ENCODE measurements around the gene PTGR2.
"Not testable (repeated sequence)": the region's sequence is repeated elsewhere in the genome, so short reads cannot be mapped to it uniquely, and the experiment has no call there.

Gene PTGR2

DNA sequence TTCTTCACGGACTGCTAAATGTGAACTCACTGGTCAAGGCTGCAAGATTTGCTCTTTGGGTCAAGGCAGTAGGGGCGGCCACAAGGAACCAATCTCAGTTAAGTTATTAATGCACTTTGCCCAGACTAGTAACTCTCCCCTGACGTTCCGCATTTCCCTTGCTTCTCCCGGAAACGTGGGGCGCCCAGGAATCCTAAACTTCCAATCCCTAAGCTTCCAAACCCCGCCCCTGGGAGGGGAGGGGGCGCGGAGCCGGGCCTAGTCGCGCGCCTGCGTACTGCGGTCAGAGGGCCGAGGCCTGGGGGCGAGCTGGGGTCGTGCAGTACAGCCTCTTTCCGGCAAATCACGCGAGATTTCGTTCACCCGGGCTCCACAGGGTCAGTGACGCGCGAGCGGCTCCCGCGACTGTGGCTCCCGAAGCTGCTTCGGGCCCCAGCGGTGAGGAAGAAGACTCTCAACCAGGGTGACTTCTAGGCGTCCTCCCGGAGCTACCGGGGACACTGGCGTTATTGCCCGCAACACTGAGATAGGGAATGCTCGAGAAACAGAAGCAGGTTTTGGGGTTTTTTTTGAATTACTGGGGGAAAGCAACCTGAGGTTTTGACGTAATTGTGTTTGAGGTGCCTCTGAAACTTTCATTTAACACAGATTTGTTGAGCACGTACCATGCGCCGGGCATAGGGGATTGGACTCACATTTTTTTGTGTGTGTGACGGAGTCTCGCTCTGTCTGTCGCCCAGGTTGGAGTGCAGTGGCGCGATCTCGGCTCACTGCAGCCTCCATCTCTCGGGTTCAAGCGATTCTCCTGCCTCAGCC lies at the start of gene PTGR2:
Gene PTGR2, plus strand, starts transcription at position 265 of the 816 bp plus-strand sequence. CDS start 7,032 bp downstream, outside the sequence.
- DNase-seq = peak; percentile 81

DNA sequence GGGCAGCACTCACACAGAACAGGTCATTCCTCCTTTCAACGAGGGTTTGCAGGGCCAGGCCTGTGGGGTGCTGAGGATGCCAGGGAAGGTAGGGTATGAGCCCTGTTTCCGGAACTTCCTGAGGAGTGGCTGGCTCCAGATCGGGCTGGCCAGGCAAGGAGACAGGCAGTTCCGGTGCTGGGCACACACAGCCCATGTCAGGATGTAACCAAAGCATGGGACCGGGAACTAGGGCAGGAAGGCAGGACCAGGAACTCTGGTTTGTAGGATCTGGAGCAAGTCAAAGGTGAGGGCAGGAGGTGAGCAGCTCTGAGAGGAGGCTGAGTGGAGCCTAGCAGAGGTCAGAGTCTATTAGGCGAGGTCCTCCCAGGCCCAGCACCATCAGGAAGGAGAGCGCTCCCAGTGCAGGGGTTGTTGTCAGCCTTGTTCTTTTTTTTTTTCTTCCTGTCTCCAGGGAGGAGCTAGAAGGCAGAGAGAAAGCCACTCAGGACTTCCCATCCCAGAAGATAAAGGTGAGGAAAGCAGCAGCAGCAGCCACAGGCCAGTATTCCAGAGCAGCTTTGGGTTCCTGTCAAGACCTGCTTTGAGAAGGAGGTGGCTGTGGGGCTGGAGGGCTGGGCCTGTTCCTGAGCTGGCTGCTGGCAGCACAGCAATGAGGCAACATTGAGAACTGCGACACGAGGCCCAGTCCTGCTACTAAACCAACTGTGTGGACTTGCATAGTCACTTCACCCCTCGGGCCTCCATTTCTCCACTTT lies 49.0 kb upstream of the PTGR2 start:
- no peak for DNase-seq

DNA sequence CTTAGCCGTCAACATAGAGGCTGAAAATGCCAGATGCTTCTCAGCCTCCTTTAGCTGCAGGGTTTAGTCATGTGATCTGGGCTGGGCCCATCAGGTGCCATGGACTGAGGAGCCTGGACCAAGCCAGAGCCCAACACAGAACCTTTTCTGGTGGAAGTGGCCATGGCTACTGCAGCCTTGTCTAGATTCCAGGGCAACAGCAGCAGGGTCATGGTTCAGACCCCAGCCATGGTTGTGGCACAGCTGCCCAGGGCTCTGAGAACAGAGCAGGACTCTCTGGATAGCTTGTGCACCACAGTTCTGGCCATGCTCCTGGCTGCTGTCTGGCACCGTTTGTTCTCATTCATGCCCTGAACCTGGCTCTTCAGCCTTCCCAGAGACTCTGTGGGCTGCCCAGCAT lies 47.0 kb upstream of the PTGR2 start:
- no peak for DNase-seq

DNA sequence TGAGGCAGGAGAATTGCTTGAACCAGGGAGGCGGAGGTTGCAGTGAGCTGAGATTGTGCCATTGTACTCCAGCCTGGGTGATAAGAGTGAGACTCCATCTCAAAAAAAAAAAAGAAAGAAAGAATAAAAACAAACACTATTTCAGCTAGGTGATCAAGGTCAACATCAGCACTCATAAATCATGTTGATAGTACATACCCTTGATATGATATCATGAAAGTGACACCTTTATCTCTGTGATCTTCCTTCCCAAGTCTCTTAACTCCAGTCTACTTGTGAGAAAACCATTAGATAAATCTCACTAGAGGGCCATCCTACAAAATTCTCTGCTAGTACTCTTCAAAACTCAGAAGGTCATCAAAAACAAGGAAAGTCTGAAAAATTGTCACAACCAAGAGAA lies 44.2 kb upstream of the PTGR2 start:
- DNase-seq = no peak

DNA sequence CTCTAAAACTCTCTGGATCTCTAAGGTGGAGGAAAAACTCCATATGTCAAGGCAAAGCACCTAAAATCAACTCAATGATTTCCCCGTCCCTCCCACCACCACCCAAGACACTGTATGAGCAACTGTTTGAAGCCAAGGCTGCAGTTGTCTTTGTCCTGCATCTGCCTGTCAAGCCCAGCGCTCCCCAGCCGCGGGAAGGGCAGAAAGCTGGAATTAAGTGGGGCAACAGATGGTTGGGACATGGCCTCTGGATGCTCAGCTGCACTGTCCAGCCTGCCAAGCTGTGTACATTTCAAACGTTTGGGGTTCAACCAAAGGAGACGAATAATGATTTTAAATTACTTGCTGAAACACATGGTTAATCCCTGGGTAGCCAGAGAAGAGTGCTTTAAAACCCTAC lies 42.2 kb upstream of the PTGR2 start:
- no peak for DNase-seq

DNA sequence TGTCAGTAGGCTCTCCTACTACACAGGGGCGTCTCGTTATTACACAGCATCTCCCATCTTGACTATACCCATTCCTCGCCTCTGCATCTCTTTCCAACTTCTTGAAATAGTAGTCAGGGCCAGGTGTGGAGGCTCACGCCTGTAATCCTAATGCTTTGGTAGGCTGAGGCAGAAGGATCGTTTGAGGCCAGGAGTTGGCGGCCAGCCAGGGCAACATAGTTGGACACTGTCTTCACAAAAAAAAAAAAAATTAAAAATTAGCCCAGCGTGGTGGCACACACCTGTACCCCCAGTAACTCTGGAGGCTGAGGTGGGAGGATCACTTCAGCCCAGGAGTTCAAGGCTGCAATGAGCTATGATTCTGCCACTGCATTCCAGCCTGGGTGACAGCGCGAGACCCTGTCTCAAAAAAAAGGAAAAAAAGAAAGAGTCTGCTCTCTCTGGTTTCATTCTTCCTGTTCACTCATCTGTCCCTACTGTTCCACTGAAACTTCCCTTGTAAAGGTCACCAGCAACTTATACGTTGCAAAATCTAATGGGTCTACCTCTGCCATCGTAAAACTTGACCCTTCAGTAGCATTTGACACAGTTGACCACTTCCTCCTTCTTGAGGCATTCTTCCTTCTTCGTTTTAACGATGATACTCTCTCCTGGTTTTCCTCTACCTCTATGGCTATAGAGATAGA lies 41.0 kb upstream of the PTGR2 start:
- DNase-seq = no peak

DNA sequence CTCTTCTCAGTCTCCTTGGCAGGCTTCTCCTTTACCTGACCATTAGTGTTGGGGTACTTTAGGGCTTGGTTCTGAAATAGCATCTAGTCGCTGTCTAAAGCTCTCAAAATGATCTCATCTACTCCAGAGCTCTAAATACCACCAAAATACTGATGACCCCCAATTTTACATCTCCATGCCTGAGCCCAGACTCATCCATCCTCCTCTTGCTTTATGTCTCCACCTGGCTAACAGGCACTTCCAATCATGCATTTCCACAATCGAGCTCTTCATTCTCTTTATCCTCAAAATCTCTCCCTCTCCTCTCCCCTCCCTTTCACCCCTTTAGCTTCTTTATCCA lies 40.5 kb upstream of the PTGR2 start:
- no peak for DNase-seq

DNA sequence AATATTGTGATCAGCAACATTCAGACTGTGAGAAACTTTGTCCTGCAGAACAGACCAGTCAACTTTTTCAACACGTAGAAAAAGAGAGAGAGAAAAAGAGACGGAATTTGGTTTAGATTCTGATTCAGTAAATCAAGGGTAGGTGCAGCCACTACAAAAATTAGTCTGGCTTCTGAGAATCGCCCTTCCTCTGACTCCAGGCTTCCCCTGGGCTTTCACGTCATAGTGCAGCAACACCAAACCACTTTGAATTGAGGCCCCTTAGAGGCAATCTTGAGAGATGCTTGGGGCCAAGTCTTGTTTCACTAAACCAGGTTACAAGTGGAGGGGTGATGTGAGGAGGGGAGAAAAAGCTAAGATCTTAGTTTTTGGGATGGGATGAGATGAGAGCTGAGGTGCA lies 37.5 kb upstream of the PTGR2 start:
- no peak for DNase-seq

DNA sequence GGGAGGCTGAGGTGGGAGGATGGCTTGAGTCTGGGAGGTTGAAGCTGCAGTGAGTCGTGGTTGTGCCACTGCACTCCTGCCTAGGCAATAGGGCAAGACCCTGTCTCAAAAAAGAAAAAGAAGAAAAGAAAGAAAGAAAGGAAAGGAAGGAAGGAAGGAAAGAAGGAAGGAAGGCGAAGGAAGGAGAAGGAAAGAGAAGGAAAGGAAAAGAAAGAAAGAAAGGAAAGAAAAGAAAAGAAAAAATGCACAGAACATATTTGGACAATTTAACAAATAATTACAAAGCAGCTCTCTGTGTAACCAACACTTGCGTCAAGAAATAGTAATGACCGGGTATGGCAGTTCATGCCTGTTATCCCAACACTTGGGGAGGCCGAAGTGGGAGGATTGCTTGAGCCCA lies 35.8 kb upstream of the PTGR2 start:
- DNase-seq = no peak

DNA sequence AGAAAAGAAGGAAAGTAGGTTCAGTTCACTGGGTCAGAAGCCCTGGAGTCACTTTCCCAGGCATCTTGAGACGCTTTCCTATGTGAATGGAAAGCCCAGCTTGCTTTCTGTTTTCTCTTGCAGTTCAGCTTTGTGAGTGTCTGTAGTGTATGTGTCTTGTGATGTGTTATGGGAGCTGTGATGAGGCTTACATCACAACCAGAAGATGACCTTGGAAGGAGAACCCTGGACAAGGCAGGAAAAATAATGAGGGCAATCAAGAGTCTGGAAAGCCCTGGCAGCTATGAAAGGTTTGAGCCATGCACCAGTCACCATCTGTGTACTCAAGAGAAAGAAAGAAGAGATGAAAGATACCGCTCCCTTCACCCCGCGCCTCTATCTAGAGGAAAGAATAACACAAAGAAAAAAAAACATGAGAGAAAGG lies 35.2 kb upstream of the PTGR2 start:
- DNase-seq = no peak

DNA sequence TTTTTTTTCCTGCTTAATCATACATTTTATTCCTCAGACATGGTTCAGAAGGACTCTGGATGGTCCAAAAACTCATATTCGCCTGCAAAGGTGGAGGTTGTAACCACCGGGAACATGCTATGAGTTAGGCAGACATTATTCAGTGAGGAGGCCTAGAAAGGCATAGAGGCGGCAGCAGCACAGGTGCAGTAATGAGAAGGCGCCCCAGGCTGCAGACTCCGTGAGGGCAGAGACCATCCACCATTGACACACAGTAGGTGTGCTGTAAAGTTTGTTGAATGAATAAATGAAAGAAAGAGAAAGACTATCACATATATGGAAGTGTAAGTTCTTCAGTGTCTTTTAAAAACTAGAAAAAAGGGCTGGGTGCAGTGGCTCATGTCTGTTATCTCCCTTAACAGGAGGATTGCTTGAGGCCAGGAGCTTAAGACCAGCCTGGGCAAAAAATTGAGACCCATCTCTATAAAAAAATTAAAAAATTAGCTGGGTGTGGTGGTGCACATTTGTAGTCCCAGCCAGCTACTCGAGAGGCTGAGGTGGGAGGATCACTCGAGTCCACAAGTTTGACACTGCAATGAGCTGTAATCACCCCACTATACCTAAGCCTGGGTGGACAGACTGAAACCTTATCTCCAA lies 34.5 kb upstream of the PTGR2 start:
- DNase-seq = no peak

DNA sequence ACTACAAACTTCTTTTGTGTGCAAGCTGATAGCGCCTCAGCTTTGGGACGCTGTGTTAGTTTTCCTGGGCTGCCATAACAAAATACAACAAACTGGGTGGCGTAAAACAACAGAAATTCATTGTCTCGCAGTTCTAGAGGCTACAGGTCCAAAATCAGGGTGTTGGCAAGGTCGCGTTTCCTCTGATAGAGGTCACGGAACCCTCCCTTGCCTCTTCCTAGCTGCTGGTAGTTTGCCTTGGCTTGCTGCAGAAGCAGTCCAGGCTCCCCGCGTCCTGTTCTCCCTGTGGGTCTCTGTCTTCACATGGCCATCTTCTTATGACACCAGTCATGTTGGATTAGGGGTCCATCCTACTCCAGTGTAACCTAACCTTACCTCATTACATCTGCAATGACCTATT lies 32.8 kb upstream of the PTGR2 start:
- DNase-seq = no peak

DNA sequence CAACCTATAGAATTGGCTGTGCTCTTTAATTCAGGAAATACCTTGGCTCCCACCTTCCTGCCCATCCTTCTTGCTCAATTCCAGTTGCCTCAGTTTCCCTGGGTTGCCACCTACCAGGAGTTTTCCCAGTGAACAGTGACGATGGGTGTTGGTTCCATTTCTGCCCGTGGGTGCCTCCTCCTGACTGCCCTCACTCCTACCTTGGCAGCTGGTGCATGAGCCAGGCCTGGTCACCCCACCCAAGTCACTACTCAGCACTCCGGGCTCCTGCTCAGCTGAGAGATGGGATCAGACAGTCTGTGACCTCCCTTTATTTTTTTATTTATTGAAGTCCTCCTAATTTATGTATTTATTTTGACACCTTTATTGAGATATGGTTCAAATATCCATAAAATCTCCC lies 31.0 kb upstream of the PTGR2 start:
- no peak for DNase-seq

DNA sequence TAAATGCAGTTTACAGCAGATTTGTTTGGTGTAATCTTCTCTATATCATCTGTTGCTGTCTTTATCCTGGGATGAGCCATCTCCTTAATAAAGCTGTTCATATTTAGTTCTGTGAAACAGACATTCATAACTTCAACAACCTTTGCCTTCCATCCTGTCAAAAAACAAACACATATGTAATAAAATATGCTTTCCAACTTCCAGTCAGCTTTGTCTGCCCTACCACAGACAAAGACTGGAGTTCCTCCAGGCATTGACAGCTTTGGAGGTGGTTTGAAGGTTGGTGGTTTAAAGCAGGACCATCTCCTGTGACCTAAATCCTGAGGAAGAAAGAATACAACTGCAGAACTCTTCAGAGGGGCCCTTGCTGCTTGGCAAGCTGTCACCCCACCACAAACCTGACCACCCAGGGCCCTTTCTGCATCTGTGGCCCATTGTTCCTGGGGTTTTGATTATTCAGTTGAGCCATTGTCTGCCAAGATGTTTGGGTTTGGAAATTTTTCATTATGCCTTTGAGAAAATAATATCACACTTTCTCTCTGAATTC lies 28.2 kb upstream of the PTGR2 start:
- DNase-seq = no peak

DNA sequence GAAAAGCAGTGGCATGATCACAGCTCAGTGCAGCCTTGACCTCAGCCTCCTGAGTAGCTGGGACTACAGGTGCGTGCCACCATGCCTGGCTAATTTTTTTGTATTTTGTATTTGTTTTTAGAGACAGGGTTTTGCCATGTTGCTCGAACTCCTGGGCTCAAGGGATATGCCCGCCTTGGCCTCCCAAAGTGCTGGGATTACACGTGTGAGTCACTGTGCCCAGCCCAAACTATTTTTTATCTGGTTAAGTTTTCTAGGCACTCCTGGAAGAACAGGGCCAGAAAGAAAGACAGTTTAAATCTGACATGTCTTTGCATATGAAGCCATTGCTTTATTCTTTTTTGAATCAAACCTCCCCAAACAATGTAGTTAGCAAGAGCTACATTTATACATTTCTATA lies 27.5 kb upstream of the PTGR2 start:
- no peak for DNase-seq

DNA sequence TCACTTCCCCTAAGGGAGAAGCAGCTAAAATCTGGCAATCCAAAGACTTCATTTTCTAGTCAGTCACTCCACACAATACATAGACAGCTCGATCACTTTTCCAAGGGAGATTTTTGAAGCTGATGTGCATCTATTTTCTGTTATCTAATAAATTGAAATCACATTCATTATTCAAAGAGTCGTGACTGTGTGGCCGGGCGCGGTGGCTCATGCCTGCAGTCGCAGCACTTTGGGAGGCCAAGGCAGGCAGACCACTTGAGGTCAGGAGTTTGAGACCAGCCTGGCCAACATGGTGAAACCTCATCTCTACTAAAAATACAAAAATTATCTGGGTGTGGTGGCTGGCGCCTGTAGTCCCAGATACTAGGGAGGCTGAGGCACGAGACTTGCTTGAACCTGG lies 27.1 kb upstream of the PTGR2 start:
- no peak for DNase-seq

DNA sequence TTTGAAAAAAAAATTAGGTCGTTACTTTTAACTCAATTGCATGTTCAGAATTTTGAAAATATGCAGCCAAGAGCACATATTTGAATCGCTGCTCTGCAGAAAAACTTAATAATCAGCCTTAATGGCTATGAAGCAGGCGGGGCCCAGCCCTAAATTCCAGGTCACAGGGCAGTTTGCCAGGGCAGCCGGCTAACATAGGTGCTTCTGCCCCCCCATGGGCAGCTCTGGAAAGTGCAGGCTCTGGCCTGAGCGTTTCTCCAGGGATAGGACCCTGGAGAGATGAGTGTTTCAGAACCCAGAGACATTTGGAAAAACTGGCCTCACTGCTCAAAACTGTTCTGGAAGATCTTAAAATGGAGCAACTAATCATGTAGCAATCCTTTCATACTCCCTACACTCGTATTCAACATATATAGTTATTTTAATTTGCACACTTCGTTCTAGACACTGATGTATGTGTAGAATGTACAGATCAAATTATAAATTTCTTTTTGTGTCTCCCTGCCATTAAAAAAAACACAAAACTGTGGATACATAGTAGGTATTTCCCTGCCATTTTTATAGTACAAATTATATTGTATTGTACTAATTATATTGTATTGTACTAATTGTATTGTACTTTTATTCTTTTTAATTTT lies 26.0 kb upstream of the PTGR2 start:
- peak; percentile 55 for DNase-seq

DNA sequence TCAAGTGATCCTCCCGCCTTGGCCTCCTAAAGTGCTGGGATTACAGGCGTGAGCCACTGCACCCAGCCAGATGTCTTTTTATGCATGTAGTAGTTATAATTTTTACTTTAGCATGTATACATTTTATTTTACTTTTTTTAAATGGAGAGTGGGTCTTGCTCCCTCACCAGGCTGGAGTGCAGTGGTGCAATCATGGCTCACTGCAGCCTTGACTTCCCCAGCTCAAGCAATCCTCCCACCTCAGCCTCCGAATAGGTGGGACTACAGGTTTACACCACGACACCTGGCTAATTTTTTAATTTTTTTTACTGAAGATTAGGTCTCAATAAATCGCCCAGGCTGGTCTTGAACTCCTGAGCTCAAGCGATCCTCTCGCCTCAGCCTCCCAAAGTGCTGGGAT lies 24.4 kb upstream of the PTGR2 start:
- not testable (repeated sequence) for DNase-seq

DNA sequence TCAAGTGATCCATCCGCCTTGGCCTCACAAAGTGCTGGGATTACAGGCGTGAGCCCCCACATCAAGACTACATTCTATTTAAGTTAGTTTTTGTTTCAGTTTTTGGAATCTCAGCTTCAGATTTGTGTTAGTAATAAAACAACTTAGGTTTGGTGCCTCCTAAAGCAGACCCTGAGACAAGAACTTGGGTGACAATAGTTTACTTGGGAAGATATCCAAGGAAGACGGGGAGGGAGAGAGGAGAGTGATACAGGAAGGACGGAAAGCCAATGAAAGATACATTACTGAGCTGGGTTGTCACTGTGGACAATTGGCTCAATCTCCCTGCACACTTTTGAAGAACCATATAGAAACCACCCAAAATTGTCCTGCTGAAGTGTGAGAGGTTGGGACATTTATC lies 22.6 kb upstream of the PTGR2 start:
- DNase-seq = no peak

DNA sequence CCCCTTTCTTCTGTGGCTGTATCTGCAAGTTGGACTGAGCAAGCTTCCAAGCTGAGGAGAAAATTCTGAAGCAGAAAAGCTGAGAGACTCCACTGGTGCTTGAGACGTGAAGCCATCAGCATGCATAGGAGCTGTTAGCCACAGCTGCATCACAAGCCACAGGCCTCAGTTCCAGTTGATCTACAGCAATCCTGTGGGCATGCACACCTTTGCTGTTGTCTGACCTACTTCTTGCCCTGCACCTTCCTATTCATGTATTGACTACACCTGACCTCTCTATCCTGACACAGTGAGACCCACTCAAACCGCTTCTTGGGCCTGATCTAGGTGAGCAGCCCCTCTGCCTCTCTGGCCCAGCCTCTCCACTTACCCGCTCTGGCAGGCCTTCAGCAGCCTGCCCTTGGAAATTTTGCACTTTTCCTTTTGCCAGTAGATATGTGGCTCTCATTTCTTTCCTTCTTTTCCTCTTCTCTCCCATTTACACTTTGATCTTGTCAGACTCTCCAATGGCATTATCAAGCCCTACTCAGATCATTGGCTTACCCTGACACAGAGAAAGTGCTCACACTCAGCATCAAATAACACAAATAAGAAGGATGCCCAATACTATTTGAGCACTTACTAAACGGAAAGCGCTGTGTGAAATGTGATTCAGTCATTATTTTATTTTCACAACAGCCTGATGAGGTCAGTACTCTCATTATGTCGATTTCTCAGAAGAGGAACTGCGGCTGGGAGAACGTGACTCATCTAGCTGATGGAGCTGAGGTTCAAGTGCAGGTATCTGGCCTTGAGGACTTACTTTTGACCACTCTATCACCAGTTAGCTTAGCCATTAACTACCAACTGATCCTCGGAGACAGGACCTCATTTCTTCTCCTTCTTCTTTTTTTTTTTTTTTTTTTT lies 21.9 kb upstream of the PTGR2 start:
- DNase-seq = no peak

DNA sequence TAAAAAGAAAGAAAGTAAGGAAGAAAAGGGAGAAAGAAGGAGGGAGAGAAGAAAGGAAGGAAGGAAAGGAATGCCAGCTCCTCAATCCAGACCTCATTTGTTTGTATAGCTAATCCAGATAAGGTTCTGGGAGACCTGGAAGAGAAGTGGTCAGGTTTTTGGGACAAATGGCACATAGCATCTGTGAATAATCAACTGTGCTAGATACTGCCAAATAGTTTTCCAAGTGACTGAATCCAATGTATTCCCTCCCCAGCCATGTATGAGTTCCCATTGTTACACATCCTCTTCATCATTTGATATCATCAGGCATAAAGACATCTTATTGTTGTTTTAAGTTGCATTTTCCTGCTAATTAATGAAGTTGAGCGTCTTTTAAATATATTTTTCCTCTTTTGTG lies 18.6 kb upstream of the PTGR2 start:
- DNase-seq = no peak

Measured in NCI-H1048 (cell line).